Jurkat, Clone E6-1 (cell line): Measurements from ENCODE around the gene PRTFDC1.
"Not testable (repeated sequence)": the region's sequence is repeated elsewhere in the genome, so short reads cannot be mapped to it uniquely, and the experiment has no call there.

Experiments used
- DNase-seq: peaks from one replicate; pipeline ENCODE4 v3.0.0-alpha.2; 2011; ENCODE audit warnings: low read depth, low spot score
- H3K4me3 ChIP-seq: 2 replicates; pipeline ENCODE4 v1.5.1; 2011; ENCODE audit warnings: mild to moderate bottlenecking, low read length, control low read depth, moderate library complexity

Gene PRTFDC1

DNA sequence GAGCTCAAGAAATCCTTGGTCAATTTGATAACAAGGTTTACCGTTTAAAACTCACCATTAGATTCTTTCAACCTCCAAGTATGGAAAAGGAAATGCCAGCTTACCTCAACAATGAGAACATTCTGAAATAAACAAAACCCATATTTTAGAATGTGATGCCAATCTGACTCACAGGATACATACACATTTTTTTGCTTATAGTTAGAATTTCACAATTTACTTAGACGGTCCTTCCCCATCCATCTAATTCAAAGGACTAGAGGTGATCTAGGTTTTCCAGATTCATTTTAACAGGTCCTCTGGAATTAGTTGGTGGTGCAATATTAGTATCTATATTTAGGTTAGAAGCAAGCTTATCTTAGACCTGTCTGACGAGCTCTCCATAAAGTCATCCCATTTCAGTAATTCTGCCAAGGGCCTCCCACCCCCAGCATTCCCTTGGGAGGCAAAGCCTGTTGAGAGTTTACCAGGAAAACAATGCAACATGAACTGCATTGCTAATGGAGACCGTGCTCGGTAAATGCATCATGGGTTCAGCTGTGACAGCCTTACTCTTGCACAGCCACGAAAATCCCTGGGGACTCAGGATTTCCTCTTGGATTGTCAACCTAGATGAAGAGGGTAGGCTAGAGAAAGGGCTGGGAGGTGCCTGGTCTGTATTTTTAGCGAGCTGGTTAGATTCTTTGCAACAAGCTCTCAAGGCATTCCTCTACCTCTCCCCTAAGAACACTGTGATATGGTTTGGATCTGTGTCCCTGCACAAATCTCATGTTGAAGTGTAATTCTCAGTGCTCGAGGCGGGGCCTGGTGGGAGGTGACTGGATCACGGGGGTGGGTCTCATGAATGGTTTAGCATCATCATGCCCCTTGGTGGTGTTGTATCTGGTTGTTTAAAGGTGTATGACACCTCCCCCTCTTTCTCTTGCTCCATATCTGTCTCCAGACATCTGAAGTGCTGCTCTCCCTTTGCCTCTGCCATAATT lies 93.8 kb downstream of the PRTFDC1 start:
- no peak overlapping the region for H3K4me3 ChIP-seq
- no peak for DNase-seq

- H3K4me3 ChIP-seq: no peak overlapping the region
- no peak for DNase-seq
Measured at GRCh38 chr10:24857031-24857725, 95.2 kb downstream of the PRTFDC1 start.

DNA sequence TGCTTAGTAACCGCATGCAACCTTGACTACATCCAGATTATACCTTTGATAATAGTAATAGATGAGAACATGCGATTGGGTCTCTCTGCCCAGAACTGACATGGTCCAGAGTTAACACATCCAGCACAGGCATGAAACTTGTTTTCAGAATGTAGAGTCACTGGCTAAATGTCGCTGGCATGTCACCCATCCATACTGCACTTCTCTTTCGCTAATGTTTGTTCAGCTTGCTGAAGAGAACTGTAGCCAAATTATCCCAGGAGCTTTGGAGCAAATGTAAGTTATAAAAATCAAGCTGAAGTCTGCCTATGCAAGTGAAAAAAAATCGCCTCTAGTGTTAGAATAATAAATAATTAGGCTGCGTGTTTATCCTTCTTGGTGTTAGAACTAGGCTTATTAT lies 98.2 kb downstream of the PRTFDC1 start:
- DNase-seq: no peak
- no peak overlapping the region for H3K4me3 ChIP-seq

GRCh38 chr10:24853661-24854060 lies 98.7 kb downstream of the PRTFDC1 start:
- DNase-seq: no peak
- H3K4me3 ChIP-seq: no peak overlapping the region

- peak overlapping the region; percentile 9; the same call in 1 of the 2 replicates for H3K4me3 ChIP-seq
- peak; percentile 90 for DNase-seq
Measured at GRCh38 chr10:24851629-24852028, 100.8 kb downstream of the PRTFDC1 start.

DNA sequence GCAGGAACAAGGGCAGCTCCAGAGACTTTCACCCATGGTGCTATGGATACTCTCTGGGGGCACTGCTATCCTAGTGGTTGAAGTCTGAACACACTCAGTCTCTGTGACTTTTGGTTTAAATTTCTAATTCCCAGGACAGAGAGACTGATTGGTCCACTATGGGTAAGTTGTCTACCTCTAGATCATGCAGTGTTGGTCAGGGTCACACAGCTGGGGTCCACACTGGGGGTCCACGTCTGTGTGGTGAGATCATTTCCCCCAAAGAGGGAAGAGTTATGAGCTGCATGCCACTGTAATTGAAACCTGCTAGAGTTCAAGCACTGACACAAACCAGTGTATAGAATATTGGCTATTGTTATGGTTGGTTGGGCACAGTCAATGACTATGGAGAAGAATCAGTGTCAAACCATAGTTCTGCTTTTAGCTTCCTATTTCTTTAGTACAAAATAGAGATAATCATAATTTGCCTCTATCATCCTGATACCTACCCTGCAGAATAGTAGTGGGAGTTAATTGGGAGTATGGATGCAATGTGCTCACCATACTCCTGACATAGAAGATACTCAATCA lies 101.6 kb downstream of the PRTFDC1 start:
- H3K4me3 ChIP-seq: no peak overlapping the region
- no peak for DNase-seq

GRCh38 chr10:24849501-24850299 lies 102.7 kb downstream of the PRTFDC1 start:
- no peak for DNase-seq
- H3K4me3 ChIP-seq: no peak overlapping the region

- no peak for DNase-seq
- no peak overlapping the region for H3K4me3 ChIP-seq
Measured at GRCh38 chr10:24849051-24849450, 103.4 kb downstream of the PRTFDC1 start.

DNA sequence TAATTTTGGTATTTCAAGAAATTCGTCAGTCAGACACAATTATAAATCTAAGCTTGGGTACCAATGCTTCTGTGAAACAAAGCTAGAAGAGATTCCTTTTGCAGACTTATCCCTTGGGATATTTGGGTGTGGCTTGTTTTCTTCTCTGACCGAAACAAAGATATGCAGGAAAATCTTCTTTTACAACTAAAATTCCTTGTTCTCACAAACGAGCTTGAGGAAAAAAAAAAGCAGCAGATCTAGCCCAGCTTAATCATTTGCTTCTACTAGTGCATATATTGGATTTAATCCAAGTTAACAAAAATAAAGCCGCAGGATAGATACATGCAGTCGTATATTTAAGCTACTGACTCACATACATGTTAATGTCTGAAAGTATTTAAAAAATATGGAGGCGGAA lies 104.2 kb downstream of the PRTFDC1 start:
- no peak for DNase-seq
- no peak overlapping the region for H3K4me3 ChIP-seq

- no peak for DNase-seq
- no peak overlapping the region for H3K4me3 ChIP-seq
Measured at GRCh38 chr10:24847112-24848070, 105.0 kb downstream of the PRTFDC1 start.

GRCh38 chr10:24844742-24845141 lies 107.7 kb downstream of the PRTFDC1 start:
- no peak overlapping the region for H3K4me3 ChIP-seq
- peak; percentile 31 for DNase-seq

DNA sequence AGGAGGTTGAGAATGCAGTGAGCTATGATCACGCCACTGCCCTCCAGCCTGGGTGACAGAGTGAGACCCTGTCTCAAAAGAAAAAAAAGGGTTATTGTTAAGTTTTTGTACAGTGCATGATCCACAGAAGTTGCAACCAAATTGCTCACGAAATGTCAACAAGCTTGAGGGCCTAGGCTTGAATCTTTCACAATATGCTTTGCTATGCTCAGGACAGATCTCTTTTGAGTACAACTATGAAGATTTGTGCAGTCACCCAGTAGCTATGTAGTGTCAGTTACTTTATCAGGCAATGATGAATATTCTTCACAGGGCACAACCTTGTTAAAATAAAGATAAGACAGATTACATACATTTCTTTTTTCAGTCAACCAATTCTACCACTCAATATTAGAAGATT lies 109.2 kb downstream of the PRTFDC1 start:
- DNase-seq: no peak
- H3K4me3 ChIP-seq: no peak overlapping the region

DNA sequence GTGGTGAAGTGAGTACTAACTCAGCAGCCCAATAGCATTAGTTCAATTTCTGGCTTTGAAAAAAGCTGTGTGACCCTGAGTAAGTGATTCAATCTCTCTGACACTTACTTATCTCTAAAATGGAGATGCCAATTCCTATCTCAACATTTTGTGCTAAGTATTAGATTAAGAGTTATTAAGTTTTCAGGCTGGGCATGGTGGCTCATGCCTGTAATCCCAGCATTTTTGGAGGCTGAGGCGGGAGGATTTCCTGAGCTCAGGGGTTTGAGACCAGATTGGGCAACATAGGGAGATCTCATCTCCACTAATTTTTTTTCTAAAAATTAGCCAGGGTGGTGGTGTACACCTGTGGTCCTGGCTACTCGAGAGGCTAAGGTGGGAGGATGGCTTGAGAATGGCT lies 109.5 kb downstream of the PRTFDC1 start:
- no peak overlapping the region for H3K4me3 ChIP-seq
- no peak for DNase-seq

DNA sequence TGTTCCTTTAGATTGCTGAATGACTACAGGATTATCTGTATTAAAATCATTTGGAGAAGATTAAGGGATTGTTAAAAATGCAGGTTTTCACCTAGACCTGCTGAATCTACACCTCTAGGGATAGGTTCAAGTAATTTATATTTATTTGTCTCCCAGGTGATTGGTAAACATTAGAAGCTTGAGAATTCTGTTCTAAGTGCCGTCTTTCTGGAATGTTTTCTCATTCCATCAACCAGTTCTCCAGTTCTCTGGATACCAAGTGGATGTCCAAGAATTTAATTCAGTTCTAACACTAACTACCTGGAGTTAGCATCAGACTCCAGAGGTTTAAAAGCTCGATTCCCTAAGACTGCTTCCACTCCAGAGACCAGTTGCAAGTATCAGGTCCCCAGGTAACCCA lies 110.9 kb downstream of the PRTFDC1 start:
- no peak for DNase-seq
- H3K4me3 ChIP-seq: no peak overlapping the region

DNA sequence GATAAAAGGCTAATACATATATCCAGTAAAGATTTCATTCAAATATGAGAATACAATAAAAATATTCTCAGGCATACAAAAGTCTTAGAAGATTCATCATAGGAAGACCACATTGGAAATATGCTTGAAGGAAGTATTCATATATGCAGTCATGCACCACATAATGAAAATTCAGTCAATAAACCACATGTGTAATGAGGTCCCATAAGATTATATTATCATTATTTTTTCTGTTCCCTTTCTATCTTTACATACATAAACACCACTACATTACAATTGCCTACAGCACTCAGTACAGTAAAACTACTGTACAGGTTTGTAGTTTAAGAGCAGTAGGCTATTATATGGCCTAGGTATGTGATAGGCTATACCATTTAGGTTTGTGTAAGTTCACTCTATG lies 111.6 kb downstream of the PRTFDC1 start:
- no peak for DNase-seq
- H3K4me3 ChIP-seq: no peak overlapping the region

GRCh38 chr10:24837781-24838180 lies 114.6 kb downstream of the PRTFDC1 start:
- H3K4me3 ChIP-seq, DNase-seq: not testable (repeated sequence)

- no peak for DNase-seq
- H3K4me3 ChIP-seq: no peak overlapping the region
Measured at GRCh38 chr10:24834869-24835268, 117.5 kb downstream of the PRTFDC1 start.

GRCh38 chr10:24826009-24826408 lies 126.4 kb downstream of the PRTFDC1 start:
- DNase-seq: no peak
- no peak overlapping the region for H3K4me3 ChIP-seq
